OCI-LY3 (cell line): ENCODE results near the gene KLHL5.
A peak's percentile ranks its signal among the peaks of the same experiment; 100 is the strongest.

ENCODE experiments used
- H2AFZ ChIP-seq: fragments of 200-600, 300-600 bp; shearing (Covaris generic); 2 replicates; pipeline ENCODE4 v1.6.0; 2014; ENCODE audit warnings: antibody characterized with exemption, low read depth, low read length
- H3K27ac ChIP-seq: fragments of 200-600, 300-600 bp; sonication (generic); 2 replicates; pipeline ENCODE4 v1.5.1; 2014; ENCODE audit warnings: mild to moderate bottlenecking, low read length, moderate library complexity, mixed read lengths
- H3K27me3 ChIP-seq: fragments of 200-600, 300-600 bp; sonication (generic); 2 replicates; pipeline ENCODE4 v1.6.1; 2014; ENCODE audit warnings: low read depth, low read length, mixed read lengths
- H3K36me3 ChIP-seq: fragments of 200-600, 300-600 bp; sonication (generic); replicated peaks from 2 replicates; pipeline ENCODE3; 2014; ENCODE audit warnings: low read depth, low read length, mixed read lengths
- H3K4me1 ChIP-seq: fragments of 300-600, 200-600 bp; sonication (generic); 2 replicates; pipeline ENCODE4 v1.6.1; 2014; ENCODE audit warnings: low read length, mixed read lengths
- H3K4me2 ChIP-seq: fragments of 200-600, 300-600 bp; sonication (generic); 2 replicates; pipeline ENCODE4 v1.6.1; 2014; ENCODE audit warnings: low read length, mixed read lengths
- H3K4me3 ChIP-seq: fragments of 300-600, 200-600 bp; sonication (generic); 2 replicates; pipeline ENCODE4 v1.5.1; 2014; ENCODE audit warnings: antibody characterized with exemption, mild to moderate bottlenecking, low read length, moderate library complexity
- H3K79me2 ChIP-seq: fragments of 300-600, 200-600 bp; shearing (Covaris generic); 2 replicates; pipeline ENCODE4 v1.6.1; 2014; ENCODE audit warnings: mild to moderate bottlenecking, low read length, mixed read lengths
- H3K9ac ChIP-seq: fragments of 300-600, 200-600 bp; shearing (Covaris generic); 2 replicates; pipeline ENCODE4 v1.6.0; 2014; ENCODE audit warnings: mild to moderate bottlenecking, low read length, moderate library complexity
- H3K9me3 ChIP-seq: fragments of 200-600, 300-600 bp; shearing (Covaris generic); 2 replicates; pipeline ENCODE4 v1.6.1; 2014; ENCODE audit warnings: low read length, mixed read lengths; ENCODE audit not compliant: insufficient read depth
- H4K20me1 ChIP-seq: fragments of 200-600, 300-600 bp; sonication (generic); 2 replicates; pipeline ENCODE4 v1.6.1; 2016; ENCODE audit warnings: low read length, mixed read lengths; ENCODE audit not compliant: insufficient read depth
- CTCF ChIP-seq: fragments of 200-600, 300-600 bp; sonication (generic); IDR thresholded peaks from 2 replicates; pipeline ENCODE4 v1.5.1; 2014; ENCODE audit warnings: antibody characterized with exemption, low read length, low read depth
- EZH2phosphoT487 ChIP-seq: fragments of 200-600 bp; shearing (Covaris generic); IDR thresholded peaks from 2 replicates; pipeline ENCODE4 v1.6.1; 2018; ENCODE audit warnings: antibody characterized with exemption, mixed run types, low read depth

KLHL5 gene

GRCh38 chr4:39032218-39033085 is 29.6 kb upstream of the KLHL5 start, which contains the start of gene TMEM156:
TMEM156 (minus strand) TSS chr4:39032409; CDS start chr4:39032313, 96 bp downstream.
- Histone ChIP-seq H4K20me1 (no peaks in the 10 kb centered on the region), H3K9ac (peak within 1 kb of the TSS; percentile 96), H3K36me3 (peaks cover 10% of the 10 kb centered on the region), H3K4me3 (peak within 1 kb of the TSS; percentile 83), H2AFZ (no peak within 1 kb of the TSS), H3K79me2 (peaks cover 45% of the 10 kb centered on the region), H3K27ac (peak within 1 kb of the TSS; percentile 97), H3K4me2 (peak within 1 kb of the TSS; percentile 79), H3K9me3 (no peaks in the 10 kb centered on the region), H3K4me1 (peaks cover 37% of the 10 kb centered on the region), H3K27me3 (no peaks in the 10 kb centered on the region)
- TF ChIP-seq EZH2phosphoT487 = no peak

DNA sequence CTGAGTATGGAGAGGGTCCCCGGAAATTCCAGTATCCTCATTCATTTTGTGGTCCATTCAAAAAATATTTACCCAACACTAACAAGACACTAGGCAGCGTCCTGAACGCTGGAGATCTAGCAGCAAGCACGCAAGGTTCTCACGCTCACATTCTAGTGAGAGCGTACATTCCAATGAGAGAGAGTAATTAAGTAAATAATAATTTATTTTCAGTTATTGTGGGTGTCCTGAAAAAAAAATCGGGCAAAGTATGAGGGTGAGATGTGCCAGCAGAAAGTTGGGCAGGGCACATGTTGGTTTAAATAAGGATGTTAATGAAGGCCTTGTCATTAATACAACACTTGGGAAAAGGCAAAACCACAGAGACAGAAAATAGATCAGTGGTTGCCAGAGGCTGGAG is 25.9 kb upstream of the KLHL5 start:
- H3K4me2 ChIP-seq = no peak overlapping the region
- H3K4me3 ChIP-seq = no peak overlapping the region
- H4K20me1 ChIP-seq = no peaks in the 10 kb centered on the region
- H3K79me2 ChIP-seq = peaks cover 9% of the 10 kb centered on the region
- no peaks in the 10 kb centered on the region for H3K27me3 ChIP-seq
- no peak overlapping the region for H3K27ac ChIP-seq
- H3K9me3 ChIP-seq = no peaks in the 10 kb centered on the region
- H3K4me1 ChIP-seq = peaks cover 29% of the 10 kb centered on the region
- no peaks in the 10 kb centered on the region for H3K36me3 ChIP-seq
- TF ChIP-seq EZH2phosphoT487 (no peak), CTCF (no peak)
- no peak overlapping the region for H2AFZ ChIP-seq
- no peak overlapping the region for H3K9ac ChIP-seq

DNA sequence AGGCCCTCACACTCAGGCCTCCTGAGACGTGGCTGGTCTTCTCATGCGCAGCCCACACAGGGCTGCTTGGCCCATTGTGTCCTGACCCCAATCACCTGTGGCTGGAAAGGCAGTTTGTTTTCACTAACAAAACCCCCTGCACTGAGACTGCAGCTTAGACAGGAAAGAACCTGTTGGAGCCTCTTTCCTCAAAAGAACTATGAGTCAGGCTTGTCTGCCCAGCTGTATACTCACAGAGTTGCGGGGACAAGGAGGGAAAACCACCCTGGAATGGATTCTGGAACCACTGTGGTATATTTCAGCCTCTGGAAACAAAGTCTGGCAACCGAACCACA is 24.6 kb upstream of the KLHL5 start:
- Histone ChIP-seq H3K4me2 (no peak overlapping the region), H3K36me3 (no peaks in the 10 kb centered on the region), H3K4me1 (peaks cover 31% of the 10 kb centered on the region), H3K4me3 (no peak overlapping the region), H2AFZ (no peak overlapping the region), H3K9me3 (no peaks in the 10 kb centered on the region), H4K20me1 (no peaks in the 10 kb centered on the region), H3K79me2 (no peaks in the 10 kb centered on the region), H3K27ac (no peak overlapping the region), H3K9ac (no peak overlapping the region), H3K27me3 (no peaks in the 10 kb centered on the region)
- TF ChIP-seq CTCF (no peak), EZH2phosphoT487 (no peak)

- Histone ChIP-seq H4K20me1 (no peaks in the 10 kb centered on the region), H2AFZ (no peak overlapping the region), H3K27me3 (no peaks in the 10 kb centered on the region), H3K4me1 (peaks cover 28% of the 10 kb centered on the region), H3K9me3 (no peaks in the 10 kb centered on the region), H3K79me2 (no peaks in the 10 kb centered on the region), H3K9ac (no peak overlapping the region), H3K4me3 (no peak overlapping the region), H3K27ac (no peak overlapping the region), H3K4me2 (no peak overlapping the region), H3K36me3 (no peaks in the 10 kb centered on the region)
- no peak for TF ChIP-seq EZH2phosphoT487
- no peak for TF ChIP-seq CTCF
Measured at GRCh38 chr4:39037941-39038340, 24.1 kb upstream of the KLHL5 start.
